Osteoblast (primary cell): ENCODE data around the gene COMMD1. TPM values are rescaled to one million over a fixed set of nuclear protein-coding genes. Genes with fewer than 3 reads are reported as not detected.
"Not testable (repeated sequence)": the region's sequence is repeated elsewhere in the genome, so short reads cannot be mapped to it uniquely, and the experiment has no call there.

Source experiments
- DNase-seq: peaks from one replicate; pipeline ENCODE4 v3.0.0; 2011; ENCODE audit warnings: low spot score, mixed read lengths; ENCODE audit not compliant: insufficient read length; ENCODE audit errors: missing footprints
- H2AFZ ChIP-seq: 2 replicates; pipeline ENCODE4 v1.6.0; 2011; ENCODE audit warnings: mild to moderate bottlenecking, low read length
- H3K27ac ChIP-seq: 2 replicates; pipeline ENCODE4 v1.5.1; 2011; ENCODE audit warnings: mild to moderate bottlenecking, low read depth, low read length, moderate library complexity
- H3K27me3 ChIP-seq: 2 replicates; pipeline ENCODE4 v1.6.0; 2012; ENCODE audit warnings: mild to moderate bottlenecking, control low read depth, inconsistent platforms, low read length, moderate library complexity; ENCODE audit not compliant: insufficient read depth
- H3K36me3 ChIP-seq: 2 replicates; pipeline ENCODE4 v1.5.1; 2011; ENCODE audit warnings: mild to moderate bottlenecking, low read length, control low read depth, moderate library complexity; ENCODE audit not compliant: insufficient read depth
- H3K4me1 ChIP-seq: 2 replicates; pipeline ENCODE4 v1.5.1; 2011; ENCODE audit warnings: mild to moderate bottlenecking, low read length, control low read depth, moderate library complexity; ENCODE audit not compliant: insufficient read depth
- H3K4me2 ChIP-seq: 2 replicates; pipeline ENCODE4 v1.6.0; 2011; ENCODE audit warnings: mild to moderate bottlenecking, low read length; ENCODE audit not compliant: insufficient read depth
- H3K4me3 ChIP-seq: fragments of 200-600 bp; sonication (generic); 3 replicates; pipeline ENCODE4 v1.5.1; 2012; ENCODE audit warnings: mild to moderate bottlenecking, low read length, inconsistent platforms; ENCODE audit not compliant: insufficient read depth
- H3K79me2 ChIP-seq: 2 replicates; pipeline ENCODE4 v1.6.0; 2012; ENCODE audit warnings: mild to moderate bottlenecking, low read length, control low read depth, inconsistent platforms; ENCODE audit not compliant: insufficient read depth
- H3K9me3 ChIP-seq: 2 replicates; pipeline ENCODE4 v1.5.1; 2011; ENCODE audit warnings: low read depth, low read length, control low read depth
- H4K20me1 ChIP-seq: 2 replicates; pipeline ENCODE4 v1.6.0; 2012; ENCODE audit warnings: mild to moderate bottlenecking, low read length, control low read depth; ENCODE audit not compliant: insufficient read depth
- total RNA-seq: library from RNA; depleted of rRNA; stranded (reverse); fragments of >200 nt; gene quantifications from 2 replicates; pipeline ENCODE4 v1.2.3, GENCODE V29; 2012
- TF ChIP-seq, protein P1 (sequence below): IDR thresholded peaks from 2 replicates; pipeline ENCODE4 v1.5.1; 2011; ENCODE audit warnings: mild to moderate bottlenecking, low read depth, low read length, moderate library complexity; ENCODE audit errors: extremely low read depth

COMMD1 gene
- total RNA-seq, 1 donor = 51.8 TPM

DNA sequence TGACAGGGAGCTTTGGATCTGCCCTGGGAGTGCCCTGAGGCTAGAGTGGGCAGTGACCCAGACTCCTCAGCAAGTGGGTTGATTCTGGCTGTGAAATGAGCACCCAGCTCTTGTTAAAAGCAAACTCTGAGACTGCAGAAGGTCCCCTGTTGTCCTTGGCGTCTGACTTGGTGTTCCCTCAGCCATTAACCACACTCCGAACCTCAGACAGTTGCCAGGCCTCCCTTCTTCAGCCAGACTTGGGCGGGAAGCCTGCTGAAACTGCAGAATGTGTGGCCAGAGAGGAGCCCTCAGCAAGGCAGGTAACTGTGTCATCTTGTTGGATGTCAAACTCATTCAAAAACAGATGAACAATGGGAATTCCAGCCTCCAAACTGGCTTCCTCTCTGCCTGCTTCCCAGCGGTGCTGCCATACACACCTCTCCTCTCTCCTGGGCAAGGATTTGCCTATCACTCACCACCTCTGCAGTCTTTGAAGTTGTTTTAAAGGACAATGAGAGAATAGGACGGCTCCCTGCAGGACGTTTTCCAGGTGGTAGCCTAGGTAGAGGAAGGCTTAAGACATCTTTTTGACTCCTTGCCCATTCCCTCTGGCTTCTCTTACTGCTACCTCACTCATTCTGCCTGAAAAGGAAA is 251.5 kb downstream of the COMMD1 start:
- no peaks in the 10 kb centered on the region for H3K4me1 ChIP-seq
- TF ChIP-seq, protein P1, sequence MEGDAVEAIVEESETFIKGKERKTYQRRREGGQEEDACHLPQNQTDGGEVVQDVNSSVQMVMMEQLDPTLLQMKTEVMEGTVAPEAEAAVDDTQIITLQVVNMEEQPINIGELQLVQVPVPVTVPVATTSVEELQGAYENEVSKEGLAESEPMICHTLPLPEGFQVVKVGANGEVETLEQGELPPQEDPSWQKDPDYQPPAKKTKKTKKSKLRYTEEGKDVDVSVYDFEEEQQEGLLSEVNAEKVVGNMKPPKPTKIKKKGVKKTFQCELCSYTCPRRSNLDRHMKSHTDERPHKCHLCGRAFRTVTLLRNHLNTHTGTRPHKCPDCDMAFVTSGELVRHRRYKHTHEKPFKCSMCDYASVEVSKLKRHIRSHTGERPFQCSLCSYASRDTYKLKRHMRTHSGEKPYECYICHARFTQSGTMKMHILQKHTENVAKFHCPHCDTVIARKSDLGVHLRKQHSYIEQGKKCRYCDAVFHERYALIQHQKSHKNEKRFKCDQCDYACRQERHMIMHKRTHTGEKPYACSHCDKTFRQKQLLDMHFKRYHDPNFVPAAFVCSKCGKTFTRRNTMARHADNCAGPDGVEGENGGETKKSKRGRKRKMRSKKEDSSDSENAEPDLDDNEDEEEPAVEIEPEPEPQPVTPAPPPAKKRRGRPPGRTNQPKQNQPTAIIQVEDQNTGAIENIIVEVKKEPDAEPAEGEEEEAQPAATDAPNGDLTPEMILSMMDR = no peak
- H3K79me2 ChIP-seq = no peaks in the 10 kb centered on the region
- no peak overlapping the region for H3K4me2 ChIP-seq
- H3K9me3 ChIP-seq = no peaks in the 10 kb centered on the region
- H3K36me3 ChIP-seq = no peaks in the 10 kb centered on the region
- H3K27me3 ChIP-seq = no peaks in the 10 kb centered on the region
- no peak overlapping the region for H3K4me3 ChIP-seq
- no peak overlapping the region for H2AFZ ChIP-seq
- H4K20me1 ChIP-seq = no peaks in the 10 kb centered on the region
- no peak for DNase-seq
- H3K27ac ChIP-seq = no peak overlapping the region

DNA sequence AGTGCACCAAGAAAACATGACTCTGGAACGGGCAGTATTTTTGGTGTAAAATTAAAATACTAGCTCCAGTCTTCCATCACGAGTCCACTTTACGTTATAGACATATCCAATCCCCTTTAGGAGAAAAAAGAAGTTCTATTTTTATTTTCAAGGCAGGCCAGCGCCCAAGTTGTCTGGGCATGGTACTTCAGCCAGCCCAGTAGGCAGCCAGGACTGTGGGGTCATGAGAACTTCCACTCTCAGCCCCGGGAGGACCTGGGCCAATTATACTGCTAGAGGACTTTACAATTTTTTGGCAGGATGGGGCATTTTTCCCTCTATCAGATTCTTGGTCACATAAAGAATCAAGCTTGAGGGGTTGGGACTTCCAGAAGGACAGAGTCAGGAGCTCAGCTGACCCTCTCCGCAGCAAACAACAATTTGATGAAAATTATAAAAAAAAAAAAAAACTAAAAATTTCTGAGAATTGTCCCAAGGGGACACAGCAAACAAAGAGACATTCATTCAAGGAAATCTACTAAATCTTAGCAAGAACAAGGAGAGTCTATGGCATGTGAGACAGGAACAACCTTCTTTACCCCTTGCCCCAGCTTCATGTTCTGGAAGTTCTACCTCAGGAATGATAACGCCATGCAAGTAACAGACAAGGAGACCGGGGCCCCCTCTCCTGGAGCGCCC is 253.1 kb downstream of the COMMD1 start:
- Histone ChIP-seq H2AFZ (no peak overlapping the region), H3K9me3 (no peaks in the 10 kb centered on the region), H3K4me2 (no peak overlapping the region), H3K27me3 (no peaks in the 10 kb centered on the region), H4K20me1 (no peaks in the 10 kb centered on the region), H3K4me1 (no peaks in the 10 kb centered on the region), H3K4me3 (no peak overlapping the region), H3K79me2 (no peaks in the 10 kb centered on the region), H3K36me3 (no peaks in the 10 kb centered on the region), H3K27ac (no peak overlapping the region)
- no peak for DNase-seq
- TF ChIP-seq, protein P1 = no peak

DNA sequence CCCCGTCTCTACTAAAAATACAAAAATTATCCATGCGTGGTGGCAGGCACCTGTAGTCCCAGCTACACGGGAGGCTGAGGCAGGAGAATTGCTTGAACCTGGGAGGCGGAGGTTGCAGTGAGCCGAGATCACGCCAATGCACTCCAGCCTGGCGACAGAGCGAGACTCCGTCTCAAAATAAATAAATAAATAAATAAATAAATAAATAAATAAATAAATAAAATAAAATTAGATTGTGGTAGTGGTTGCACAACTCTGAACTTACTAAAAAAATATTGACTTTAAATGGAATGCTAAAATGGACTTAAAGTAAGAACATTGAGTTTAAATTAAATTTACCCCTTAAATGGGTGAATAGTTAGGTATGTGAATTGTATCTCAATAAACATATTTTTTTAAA is 255.2 kb downstream of the COMMD1 start:
- not testable (repeated sequence) for H3K79me2 ChIP-seq, H3K4me1 ChIP-seq, H3K9me3 ChIP-seq, H3K36me3 ChIP-seq, H3K4me2 ChIP-seq, H4K20me1 ChIP-seq, DNase-seq, H3K4me3 ChIP-seq, H3K27me3 ChIP-seq, H3K27ac ChIP-seq, H2AFZ ChIP-seq

DNA sequence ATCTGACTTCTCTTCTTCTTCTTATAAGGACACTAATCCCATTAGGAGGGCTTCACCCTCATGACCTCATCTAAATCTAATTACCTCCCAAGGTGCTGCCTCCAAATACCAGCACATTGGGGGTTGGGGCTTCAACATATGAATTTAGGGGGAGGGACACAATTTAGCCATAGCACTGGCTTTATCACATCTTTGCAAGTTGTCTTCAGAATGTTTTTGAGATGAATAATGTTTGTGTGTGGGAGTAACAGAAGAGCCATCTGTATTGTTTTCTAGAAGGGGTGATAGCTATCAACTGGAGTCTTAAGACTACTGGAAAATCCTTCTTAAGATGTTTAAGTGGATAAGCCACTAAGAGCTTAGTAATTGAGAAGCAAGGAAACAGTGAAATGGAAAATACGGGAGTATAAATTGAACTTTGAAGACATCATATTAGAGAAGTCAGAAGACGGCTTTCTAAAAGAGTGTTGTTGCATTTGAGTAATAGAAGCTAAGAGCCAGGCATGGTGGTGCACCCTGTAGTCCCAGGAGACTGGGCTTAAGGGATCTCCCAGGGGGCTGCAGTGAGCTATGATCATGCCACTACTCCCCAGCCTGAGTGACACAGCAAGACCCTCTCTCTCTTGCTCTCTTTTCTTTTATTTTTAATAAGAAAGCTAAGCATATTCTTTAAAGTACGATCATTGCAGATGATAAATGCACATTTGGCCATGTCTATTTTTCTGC is 257.8 kb downstream of the COMMD1 start:
- Histone ChIP-seq H3K4me2 (no peak overlapping the region), H3K9me3 (no peaks in the 10 kb centered on the region)

More for the DNA sequence above, 257.8 kb downstream of the COMMD1 start:
- TF ChIP-seq, protein P1 = no peak
- Histone ChIP-seq H3K79me2 (no peaks in the 10 kb centered on the region), H3K27me3 (no peaks in the 10 kb centered on the region), H4K20me1 (no peaks in the 10 kb centered on the region), H2AFZ (no peak overlapping the region), H3K36me3 (no peaks in the 10 kb centered on the region), H3K27ac (no peak overlapping the region), H3K4me1 (no peaks in the 10 kb centered on the region), H3K4me3 (no peak overlapping the region)
- no peak for DNase-seq
